Upper lobe of left lung (tissue), 6 donors: ENCODE results near the gene SLC6A19. TPM values are rescaled to one million over a fixed set of nuclear protein-coding genes. Genes with fewer than 3 reads are reported as not detected.

ENCODE experiments used
- ATAC-seq, 2 donors: fragments of 200-7000 bp; cut with Tn5 transposase; one replicate each; pipeline ENCODE4 v1.9.1; 2022; ENCODE audit warnings: mild to moderate bottlenecking in 2 of 2, moderate library complexity in 2 of 2; ENCODE audit not compliant: low FRiP score in 2 of 2
- DNase-seq, 2 donors: peaks; one replicate each; pipeline ENCODE4 v3.0.0-alpha.2; 2019 to 2020
- H3K27ac ChIP-seq, 4 donors: fragments of 200-600 bp; sonication (generic); one replicate each; pipeline ENCODE4 v1.5.1; 2016 to 2019
- H3K27me3 ChIP-seq, 4 donors: fragments of 200-600 bp; sonication (generic); one replicate each; pipeline ENCODE4 v1.5.1; 2017 to 2019
- H3K36me3 ChIP-seq, 4 donors: fragments of 200-600 bp; sonication (generic); one replicate each; pipeline ENCODE4 v1.5.1; 2016 to 2019
- H3K4me1 ChIP-seq, 4 donors: fragments of 200-600 bp; sonication (generic); one replicate each; pipeline ENCODE4 v1.5.1; 2018 to 2019
- H3K4me3 ChIP-seq, 4 donors: fragments of 200-600 bp; sonication (generic); one replicate each; pipeline ENCODE4 v1.5.1; 2017 to 2019; ENCODE audit warnings: mild to moderate bottlenecking in 2 of 4, moderate library complexity in 1 of 4
- H3K9me3 ChIP-seq, 4 donors: fragments of 200-600 bp; sonication (generic); one replicate each; pipeline ENCODE4 v1.5.1; 2018 to 2019
- CTCF ChIP-seq, 6 experiments: fragments of 450-650 bp in 4 of 6; fragments of 200-600 bp in 2 of 6; sonication (generic) in 2 of 6; IDR thresholded peaks; one replicate each; pipeline ENCODE4 v1.5.1; 2016 to 2019; ENCODE audit warnings: antibody characterized with exemption in 6 of 6
- EP300 ChIP-seq, 4 donors: sonication (generic); formaldehyde crosslinking; IDR thresholded peaks; one replicate each; pipeline ENCODE4 v1.5.1; 2017; ENCODE audit warnings: antibody characterized with exemption in 4 of 4, control low read depth in 2 of 4
- POLR2A ChIP-seq, 4 donors: fragments of 450-650 bp; IDR thresholded peaks; one replicate each; pipeline ENCODE4 v1.5.1; 2016 to 2017; ENCODE audit warnings: antibody characterized with exemption in 4 of 4, mild to moderate bottlenecking in 2 of 4
- POLR2AphosphoS5 ChIP-seq, 2 donors: sonication (generic); formaldehyde crosslinking; IDR thresholded peaks; one replicate each; pipeline ENCODE4 v1.5.1; 2017; ENCODE audit warnings: antibody characterized with exemption in 2 of 2
- whole genome bisulfite sequencing, 2 donors: methylation state at CpG; one replicate each; pipeline ENCODE4 v1.1.5; 2017 to 2018; 5-methylcytosine and 5-hydroxymethylcytosine counted together
- total RNA-seq, 6 donors: library from RNA; depleted of rRNA in 4 of 6; stranded (reverse); fragments of >200 nt in 4 of 6; gene quantifications; one replicate each; pipeline versions ENCODE4 v1.1.0 to v1.2.1, GENCODE V29; 2016 to 2021
- donor health status: DM: no; HTN: no; CAD: no; lungs with moderate emphysema.
- donor health status: DM: no; HTN: yes; CAD: no; lungs with severe emphysema.

The SLC6A19 gene
- total RNA-seq, 6 donors from 2014 or later: 0.03 to 0.06 TPM; not detected in 4

GRCh38 chr5:1268056-1268455 is 66.7 kb downstream of the SLC6A19 start:
- Histone ChIP-seq H3K36me3 (no peaks in the 10 kb centered on the region), H3K4me3 (no peak overlapping the region), H3K27ac (no peak overlapping the region), H3K27me3 (no peaks in the 10 kb centered on the region), H3K9me3 (peaks cover 0 to 3% (median 0%) of the 10 kb centered on the region in 4 donors), H3K4me1 (no peaks in the 10 kb centered on the region)
- no peak for ATAC-seq
- WGBS, 2 donors: 93 to 100% methylated on average over 4 to 13 of the region's 13 CpGs
- no peak for TF ChIP-seq POLR2A (IDR thresholded peaks at IDR 0.05)
- TF ChIP-seq CTCF (IDR thresholded peaks at IDR 0.05): no peak
- no peak for TF ChIP-seq EP300 (IDR thresholded peaks at IDR 0.05)
- TF ChIP-seq POLR2AphosphoS5 (IDR thresholded peaks at IDR 0.05): no peak
- peak in 1 of 2 donors; percentile 64 for DNase-seq

GRCh38 chr5:1268666-1269065 is 67.3 kb downstream of the SLC6A19 start:
- H3K27me3 ChIP-seq: no peaks in the 10 kb centered on the region
- no peak for TF ChIP-seq POLR2A (IDR thresholded peaks at IDR 0.05)
- TF ChIP-seq CTCF (IDR thresholded peaks at IDR 0.05): no peak
- TF ChIP-seq EP300 (IDR thresholded peaks at IDR 0.05): no peak
- no peak for TF ChIP-seq POLR2AphosphoS5 (IDR thresholded peaks at IDR 0.05)
- no peak for ATAC-seq
- H3K36me3 ChIP-seq: no peaks in the 10 kb centered on the region
- DNase-seq: no peak
- H3K27ac ChIP-seq: no peak overlapping the region
- no peak overlapping the region for H3K4me3 ChIP-seq
- 83 to 86% methylated on average over 12 to 13 of the region's 13 CpGs for WGBS, 2 donors
- no peaks in the 10 kb centered on the region for H3K9me3 ChIP-seq
- H3K4me1 ChIP-seq: no peaks in the 10 kb centered on the region

DNA sequence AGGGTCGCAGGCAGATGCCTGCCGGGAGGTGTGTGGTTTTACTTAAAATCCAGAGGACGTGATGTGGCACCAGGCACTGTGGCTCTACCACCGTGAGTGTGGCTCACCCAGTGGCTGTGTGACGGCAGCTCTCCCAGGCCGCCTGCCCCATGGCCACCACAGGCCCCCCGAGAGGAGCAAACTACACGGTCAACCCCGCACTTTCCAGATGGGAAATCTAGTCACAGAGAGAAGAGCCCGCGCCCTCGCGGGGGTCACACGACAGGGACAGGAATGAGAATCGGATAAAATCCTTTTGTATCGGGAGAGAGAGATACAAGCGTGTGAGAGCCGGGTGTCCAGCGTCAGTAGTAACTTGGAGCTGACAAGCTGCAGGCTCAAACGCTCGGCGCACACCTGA is 69.0 kb downstream of the SLC6A19 start:
- DNase-seq (peak in 1 of 2 donors; percentile 67), ATAC-seq (no peak)
- Histone ChIP-seq H3K36me3 (no peaks in the 10 kb centered on the region), H3K9me3 (no peaks in the 10 kb centered on the region), H3K4me3 (no peak overlapping the region), H3K27ac (no peak overlapping the region), H3K27me3 (no peaks in the 10 kb centered on the region), H3K4me1 (no peaks in the 10 kb centered on the region)
- WGBS, 2 donors: 91 to 93% methylated on average over 22 of the region's 22 CpGs
- no peak for TF ChIP-seq EP300 (IDR thresholded peaks at IDR 0.05)
- no peak for TF ChIP-seq POLR2AphosphoS5 (IDR thresholded peaks at IDR 0.05)
- no peak for TF ChIP-seq POLR2A (IDR thresholded peaks at IDR 0.05)
- no peak for TF ChIP-seq CTCF (IDR thresholded peaks at IDR 0.05)

- Histone ChIP-seq H3K4me1 (no peaks in the 10 kb centered on the region), H3K9me3 (no peaks in the 10 kb centered on the region), H3K36me3 (no peaks in the 10 kb centered on the region), H3K27me3 (no peaks in the 10 kb centered on the region), H3K4me3 (no peak overlapping the region), H3K27ac (no peak overlapping the region)
- 89 to 92% methylated on average over 16 to 39 of the region's 39 CpGs for WGBS, 2 donors
- ATAC-seq (peak; percentile 14 to 37), DNase-seq (peak in 1 of 2 donors; percentile 77)
- TF ChIP-seq EP300 (IDR thresholded peaks at IDR 0.05) (no peak), POLR2A (IDR thresholded peaks at IDR 0.05) (no peak), CTCF (IDR thresholded peaks at IDR 0.05) (no peak), POLR2AphosphoS5 (IDR thresholded peaks at IDR 0.05) (no peak)
Measured at GRCh38 chr5:1270933-1271914, 69.8 kb downstream of the SLC6A19 start.
